GM18907 (cell line): ENCODE measurements around the gene KIF26A.

Source experiments
- ATAC-seq: cut with Tn5 transposase; IDR thresholded peaks from one replicate; pipeline ENCODE4 v1.9.1; 2021; ENCODE audit warnings: mild to moderate bottlenecking, moderate library complexity; ENCODE audit not compliant: unreplicated experiment

Gene KIF26A

DNA sequence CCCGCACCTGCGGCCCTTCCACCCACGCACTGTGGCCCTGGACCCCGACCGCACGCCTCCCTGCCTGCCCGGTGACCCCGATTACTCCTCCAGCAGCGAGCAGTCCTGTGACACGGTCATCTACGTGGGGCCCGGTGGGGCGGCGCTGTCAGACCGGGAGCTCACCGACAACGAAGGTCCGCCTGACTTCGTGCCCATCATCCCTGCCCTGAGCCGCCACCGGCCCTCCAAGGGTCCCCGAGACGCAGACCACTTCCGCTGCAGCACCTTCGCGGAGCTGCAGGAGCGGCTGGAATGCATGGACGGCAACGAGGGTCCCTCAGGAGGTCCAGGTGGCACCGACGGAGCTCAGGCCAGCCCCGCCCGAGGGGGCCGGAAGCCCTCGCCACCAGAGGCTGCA is 36.7 kb downstream of the KIF26A start:
- ATAC-seq = no peak

DNA sequence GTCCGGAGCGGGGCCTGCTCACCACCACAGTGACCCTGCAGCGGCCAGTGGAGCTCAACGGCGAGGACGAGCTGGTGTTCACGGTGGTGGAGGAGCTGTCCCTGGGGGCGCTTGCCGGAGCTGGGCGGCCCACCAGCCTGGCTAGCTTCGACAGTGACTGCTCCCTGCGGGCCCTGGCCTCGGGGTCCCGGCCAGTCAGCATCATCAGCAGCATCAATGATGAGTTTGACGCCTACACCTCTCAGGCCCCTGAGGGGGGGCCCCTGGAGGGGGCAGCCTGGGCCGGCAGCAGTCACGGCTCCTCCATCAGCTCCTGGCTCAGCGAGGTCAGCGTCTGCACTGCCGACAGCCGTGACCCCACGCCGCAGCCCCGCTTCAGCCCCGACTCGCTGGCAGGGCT is 37.4 kb downstream of the KIF26A start:
- no peak for ATAC-seq

DNA sequence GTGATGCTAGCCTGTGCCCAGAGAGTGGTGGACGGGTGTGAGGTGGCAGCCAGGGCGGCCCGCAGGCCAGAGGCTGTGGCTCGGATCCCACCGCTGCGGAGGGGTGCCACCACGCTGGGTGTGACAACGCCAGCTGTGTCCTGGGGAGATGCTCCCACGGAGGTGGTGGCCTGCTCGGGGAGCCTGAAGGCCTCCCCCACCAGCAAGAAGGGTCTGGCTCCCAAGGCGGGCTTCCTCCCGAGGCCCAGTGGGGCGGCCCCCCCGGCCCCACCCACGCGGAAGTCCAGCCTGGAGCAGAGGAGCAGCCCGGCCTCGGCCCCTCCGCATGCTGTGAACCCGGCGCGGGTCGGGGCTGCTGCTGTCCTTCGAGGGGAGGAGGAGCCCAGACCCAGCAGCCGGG is 38.2 kb downstream of the KIF26A start:
- no peak for ATAC-seq

DNA sequence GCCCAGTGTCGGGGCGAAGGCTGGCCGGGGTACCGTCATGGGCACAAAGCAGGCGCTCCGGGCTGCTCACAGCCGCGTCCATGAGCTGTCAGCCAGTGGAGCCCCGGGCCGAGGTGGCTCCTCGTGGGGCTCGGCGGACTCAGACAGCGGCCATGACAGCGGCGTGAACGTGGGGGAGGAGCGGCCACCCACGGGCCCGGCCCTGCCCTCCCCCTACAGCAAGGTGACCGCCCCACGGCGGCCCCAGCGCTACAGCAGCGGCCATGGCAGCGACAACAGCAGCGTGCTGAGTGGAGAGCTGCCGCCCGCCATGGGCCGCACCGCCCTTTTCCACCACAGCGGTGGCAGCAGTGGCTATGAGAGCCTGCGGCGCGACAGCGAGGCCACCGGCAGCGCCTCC is 39.0 kb downstream of the KIF26A start:
- ATAC-seq = no peak

DNA sequence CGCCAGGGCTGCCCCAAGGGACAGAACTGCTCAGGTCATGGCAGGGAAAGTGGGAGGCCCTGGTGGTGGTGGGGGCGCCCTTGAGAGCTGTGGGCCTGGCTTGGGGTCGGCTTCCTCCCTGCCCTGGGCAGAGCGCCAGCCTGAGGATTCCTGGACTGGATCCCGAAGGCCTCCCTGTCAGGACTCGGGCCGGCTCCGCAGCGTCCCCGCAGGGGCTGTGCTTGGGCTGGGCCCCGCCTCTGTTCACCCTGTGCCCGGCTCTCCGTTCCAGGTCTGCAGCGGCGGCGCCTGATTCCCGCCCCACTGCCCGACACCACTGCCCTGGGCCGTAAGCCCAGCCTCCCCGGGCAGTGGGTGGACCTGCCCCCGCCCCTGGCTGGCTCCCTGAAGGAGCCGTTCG is 39.9 kb downstream of the KIF26A start:
- no peak for ATAC-seq

DNA sequence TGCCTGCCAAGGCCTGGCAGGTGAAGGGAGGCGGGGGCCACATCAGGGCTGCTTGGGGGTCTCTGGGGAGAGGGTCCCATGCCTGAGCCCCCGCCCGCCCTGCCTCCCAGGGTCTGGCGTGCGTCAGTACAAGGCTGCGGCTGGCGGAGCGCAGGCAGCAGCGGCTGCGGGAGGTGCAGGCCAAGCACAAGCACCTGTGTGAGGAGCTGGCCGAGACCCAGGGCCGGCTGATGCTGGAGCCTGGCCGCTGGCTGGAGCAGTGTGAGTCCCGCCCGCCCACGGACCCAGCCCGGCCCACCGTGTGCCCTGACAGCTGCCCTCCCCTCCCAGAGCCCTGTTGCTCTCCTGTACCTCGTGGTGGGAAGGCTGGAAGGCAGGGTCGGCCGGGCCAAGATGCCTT is 40.7 kb downstream of the KIF26A start:
- no peak for ATAC-seq

DNA sequence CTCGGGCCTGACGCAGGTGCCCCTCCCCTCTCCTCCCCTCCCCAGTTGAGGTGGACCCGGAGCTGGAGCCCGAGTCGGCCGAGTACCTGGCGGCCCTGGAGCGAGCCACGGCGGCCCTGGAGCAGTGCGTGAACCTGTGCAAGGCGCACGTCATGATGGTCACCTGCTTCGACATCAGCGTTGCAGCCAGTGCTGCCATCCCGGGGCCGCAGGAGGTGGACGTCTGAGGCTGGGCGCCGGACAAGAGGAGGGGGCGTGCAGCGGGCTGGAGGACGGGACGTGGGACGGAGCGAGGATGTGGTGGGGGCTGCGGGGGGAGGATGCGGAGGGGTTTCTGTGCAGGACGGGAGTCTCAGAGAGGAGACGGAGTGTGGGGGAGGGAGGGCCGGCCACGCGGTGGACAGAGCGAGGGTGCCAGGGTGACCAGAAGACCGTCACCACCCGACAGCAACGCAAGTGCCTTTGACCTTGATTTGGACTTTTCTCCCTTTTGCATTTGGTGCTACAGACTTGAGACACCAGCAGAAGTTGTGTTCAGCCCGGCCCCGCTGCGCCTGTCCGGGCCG is 41.3 kb downstream of the KIF26A start:
- ATAC-seq = no peak

DNA sequence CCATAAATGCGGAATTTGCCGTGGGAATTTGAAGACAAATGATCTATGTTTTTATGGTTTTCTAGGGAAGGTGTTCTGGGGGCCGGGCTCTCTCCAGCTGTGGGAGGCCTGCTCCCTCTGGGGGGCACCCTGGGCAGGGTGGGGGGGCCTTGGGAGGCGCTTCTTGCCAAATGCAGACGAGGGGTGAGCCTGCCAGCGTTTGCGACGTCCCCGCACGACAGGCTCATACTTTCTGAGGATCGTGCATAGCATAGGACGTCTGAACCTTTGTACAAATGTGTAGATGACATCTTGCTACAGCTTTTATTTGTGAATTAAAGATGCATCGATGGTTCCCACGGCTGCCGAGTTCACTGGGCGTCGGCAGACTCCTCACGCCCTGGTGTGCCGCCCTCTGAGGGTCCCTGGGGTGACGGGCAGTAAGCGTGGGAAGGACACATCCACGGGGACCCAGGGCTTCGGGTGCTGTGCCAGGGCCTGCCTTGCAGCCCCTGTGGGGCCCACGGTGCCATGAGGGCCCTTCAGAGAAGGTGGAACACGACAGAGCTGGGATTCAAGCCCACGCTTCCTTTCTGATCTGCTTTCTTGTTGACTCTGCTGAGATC is 42.3 kb downstream of the KIF26A start:
- ATAC-seq = no peak

DNA sequence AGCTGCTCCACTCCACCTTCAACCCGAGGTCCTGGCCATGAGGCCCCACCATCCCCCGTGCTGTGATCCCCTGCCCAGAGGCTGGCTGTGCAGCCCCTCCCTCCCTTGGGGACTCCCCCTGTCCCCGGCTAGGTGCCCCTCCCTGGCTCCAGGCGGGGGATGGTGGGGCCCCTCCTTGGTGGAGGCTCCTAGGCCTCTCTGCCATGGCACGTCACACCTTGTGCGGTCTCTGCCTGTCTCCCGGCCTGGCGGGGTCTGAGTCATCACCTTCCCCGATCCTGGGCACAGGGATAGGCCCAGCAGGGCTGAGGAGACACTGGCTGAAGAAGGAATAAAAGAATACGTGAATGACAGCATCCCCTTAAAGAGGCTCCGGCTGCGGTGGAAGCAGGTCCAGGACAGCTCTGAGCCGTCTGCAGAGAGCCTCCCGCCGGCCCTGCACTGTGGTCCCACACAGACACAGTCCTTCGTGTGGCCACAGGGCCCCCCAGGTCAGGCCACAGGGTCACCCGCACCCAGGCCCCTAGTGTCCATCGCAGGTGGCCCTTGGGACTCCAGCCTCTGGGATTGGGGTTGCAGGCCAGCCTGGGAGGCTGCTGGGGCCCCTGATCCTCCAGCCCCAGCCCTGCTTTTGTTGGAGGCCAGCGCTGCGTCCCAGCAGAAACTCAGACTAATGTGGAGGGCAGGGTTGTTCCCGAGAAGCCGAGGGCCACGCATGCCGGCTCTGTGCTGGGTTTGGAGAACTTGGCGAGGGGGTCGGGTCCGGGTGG is 43.6 kb downstream of the KIF26A start:
- ATAC-seq = no peak

DNA sequence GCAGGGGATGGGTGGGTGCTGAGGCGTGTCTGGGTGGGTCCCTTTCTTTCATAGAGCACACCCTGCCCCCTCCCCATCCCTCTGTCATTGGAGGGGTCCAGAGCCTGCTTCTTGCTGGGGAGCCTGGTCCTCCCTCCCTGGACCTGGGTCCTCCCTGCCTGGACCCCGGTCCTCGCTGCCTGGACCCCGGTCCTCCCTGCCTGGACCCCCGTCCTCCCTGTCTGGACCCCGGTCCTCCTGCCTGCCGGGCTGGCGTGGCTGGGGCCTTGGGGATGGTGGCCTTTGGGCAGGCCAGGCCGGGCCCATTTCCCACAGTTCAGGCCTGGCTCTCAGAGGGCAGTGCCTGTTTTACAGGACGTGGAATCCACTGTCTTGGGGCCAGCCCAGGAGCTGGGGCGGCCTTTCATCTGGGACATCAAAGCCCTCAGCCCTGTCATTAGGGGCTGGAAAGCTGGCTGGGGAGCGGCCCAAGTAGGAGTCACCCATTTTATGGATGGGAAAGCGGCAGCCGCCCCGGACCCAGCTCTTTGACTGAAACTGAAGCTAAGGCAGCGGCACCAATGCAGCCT is 44.6 kb downstream of the KIF26A start:
- ATAC-seq = no peak

DNA sequence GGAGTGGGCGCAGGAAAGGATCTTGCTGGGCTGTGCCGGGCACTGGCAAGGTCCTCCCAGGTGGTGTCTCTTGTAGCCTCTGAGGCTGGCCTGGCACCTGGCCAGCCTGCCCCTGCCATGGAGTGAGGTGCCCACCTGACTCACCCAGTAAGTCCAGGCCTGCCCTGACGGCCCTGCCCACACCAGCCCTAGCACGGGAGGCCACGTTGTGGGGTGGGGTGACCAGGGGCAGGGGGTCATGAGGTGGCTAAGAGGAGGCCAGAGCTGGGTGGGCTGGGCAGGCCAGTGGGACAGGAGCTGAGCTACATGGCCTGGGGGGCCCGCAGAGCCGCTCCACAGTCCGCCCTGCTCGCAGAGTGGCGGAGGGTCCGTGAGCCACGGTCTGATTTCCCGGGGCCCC is 45.4 kb downstream of the KIF26A start:
- no peak for ATAC-seq

DNA sequence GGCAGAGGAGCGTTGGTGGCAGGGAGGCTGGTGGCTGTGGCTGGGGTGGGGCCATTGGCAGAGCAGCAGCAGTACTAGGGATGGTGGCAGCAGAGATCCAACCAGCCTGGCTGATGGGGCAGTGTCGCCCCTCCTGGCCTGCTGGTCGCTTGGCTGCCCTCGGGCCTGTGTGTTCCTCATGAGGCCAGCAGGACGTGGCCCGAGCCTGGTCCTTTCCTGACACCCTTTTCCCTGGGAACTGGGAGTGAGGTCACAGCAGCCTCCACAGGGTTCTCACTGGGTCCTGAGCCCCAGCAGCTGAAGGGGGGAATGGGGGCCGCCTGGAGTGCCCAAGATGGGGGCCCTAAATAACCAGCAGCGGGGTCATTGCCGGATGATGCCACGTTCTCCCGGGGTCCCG is 46.1 kb downstream of the KIF26A start:
- ATAC-seq = no peak

DNA sequence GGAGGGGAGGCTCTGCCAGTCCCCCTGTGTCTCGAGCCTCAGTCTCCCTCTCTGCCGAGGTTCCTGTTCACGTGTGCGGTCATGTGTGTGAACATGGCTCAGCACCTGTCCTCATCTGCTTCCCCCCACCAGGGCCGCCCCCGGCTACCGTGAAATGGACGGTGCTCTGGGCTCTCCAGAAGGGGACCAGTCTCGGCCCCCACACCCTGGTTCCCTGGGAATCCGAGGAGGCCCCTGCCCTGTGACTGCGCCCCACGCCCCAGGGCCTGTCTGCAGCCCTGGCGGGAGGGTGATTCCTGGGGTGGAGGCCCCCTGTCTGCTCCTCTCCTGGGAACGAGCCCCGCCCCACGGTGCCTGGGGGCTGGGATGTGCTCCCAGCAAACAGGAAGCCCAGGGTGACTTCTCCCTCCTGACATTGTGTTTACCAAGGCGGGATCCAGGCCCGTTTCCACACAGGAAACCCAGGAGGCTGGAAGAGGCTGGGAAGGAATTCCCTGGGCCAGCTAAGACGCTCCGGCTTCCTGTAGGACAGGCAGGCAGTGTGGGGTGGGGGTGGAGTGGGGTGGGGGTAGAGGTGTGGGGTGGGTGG is 46.6 kb downstream of the KIF26A start:
- ATAC-seq = no peak

DNA sequence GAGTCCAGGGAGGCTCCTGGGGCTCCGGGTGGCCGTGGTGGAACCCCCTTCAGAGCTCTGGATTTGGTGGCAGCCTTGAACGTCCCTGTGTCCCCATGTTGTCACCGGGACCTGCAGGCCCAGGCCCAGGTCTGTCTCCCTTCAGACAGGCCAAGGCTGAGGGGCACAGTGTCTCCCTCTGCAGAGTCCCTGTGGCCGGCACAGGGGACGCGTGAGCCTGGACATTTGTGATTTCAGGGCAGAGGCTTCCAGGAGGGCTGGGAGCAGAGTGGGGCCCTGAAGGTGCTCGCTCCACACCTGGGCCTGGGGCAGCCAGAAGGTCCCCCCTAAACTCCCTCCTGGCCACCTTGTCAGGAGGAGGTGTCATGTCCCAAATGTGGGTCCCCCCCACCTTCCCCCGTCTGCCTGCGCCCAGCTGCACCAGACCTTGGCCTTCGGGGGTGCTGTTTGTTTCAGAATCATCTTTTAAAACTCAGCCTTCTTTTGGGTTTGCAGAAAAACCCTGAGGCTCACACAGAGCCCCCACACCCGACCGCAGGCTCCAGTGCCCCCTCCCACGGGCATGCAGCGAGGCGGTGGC is 47.6 kb downstream of the KIF26A start:
- no peak for ATAC-seq

DNA sequence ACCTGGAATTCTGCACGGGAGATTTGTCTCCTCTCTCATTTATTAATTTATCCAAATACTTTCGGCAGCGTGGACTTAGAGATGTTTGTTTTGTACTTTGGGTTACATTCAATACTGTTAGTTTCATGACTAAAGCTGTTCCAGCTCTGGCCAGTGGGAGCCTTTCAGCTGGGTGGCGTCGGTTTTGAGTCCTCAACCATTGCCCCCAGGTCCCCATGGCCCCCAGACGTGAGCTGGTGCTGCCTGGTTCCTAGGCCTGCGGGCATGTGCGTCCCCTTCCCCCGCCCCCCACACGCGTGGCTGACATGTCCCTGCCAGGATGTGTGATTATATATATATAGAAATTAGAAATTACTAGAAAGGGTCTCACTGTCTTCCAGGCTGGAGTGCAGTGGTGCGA is 48.2 kb downstream of the KIF26A start:
- ATAC-seq = no peak

DNA sequence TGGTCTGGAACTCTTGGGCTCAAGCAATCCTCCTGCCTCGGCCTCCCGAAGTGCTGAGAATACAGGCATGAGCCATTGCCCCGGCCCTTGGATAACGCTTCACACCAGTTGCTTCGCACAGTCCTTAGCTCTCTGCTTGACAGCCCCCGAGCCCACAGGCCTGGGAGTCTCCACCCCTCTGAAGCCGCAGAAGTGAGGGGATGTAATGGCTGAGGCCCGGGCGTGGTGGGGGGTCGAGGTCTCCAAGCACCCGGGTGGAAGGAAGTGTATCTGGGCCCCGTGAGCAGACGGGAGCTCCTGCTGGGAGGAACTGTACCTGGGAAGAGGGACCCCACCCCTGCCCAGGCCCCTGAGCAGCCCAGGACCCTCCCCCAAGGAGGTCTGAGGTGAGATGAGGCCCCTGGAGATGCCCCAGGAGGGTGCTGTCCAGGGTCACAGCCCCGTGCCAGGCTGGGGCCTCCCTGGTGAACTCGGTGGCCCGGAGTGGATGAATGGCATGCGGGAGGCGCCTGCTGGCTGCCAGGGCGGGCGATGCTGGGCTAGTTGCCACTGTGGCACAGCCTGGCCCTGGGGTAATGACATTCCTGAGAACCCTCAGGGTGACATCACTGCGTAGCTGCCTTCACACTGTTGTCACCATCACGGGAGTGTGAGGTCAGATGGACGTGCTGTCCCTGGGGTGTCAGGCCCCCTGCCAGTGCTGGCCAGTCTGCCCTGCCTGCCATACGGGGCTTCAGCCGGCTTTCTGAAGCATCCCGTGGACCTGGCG is 48.9 kb downstream of the KIF26A start:
- no peak for ATAC-seq

DNA sequence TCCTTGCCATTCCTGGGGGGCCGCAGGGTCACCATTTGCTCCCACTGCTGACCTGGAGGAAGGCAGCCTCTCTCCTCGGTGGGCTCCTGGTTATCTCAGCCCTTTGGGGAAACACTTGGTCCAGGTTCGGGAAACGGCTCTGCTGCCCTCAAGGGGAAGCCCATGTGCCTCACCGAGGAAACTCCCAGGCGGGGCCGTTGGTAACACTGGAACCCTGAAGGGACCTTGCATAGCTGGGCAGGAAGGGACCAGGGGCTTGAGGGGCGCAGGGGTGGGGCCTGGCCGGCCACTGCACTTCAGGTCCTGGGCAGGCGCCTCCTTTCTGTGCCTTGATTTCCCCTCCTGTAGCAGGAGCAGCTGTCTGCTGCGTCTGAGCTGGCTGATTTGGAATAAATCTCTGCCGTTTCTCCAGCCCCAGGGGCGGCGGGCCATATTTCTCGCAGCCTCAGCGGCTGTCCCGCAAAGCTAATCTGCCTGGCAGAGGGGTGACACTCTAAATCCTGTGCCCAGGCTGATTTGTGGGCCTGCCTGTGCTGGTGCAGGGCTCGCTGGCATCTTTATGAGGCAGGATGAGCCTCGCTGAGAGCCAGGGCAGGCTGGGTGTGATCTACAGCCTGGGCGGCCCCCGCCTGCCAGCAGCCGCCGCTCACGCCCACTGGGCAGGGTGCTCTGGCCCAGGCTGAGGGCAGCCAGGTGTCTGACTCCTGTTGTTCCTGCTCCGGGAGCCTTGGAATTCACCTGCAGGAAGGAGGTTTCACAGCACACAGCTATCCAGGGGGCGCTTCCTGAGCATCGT is 49.7 kb downstream of the KIF26A start:
- ATAC-seq = no peak

DNA sequence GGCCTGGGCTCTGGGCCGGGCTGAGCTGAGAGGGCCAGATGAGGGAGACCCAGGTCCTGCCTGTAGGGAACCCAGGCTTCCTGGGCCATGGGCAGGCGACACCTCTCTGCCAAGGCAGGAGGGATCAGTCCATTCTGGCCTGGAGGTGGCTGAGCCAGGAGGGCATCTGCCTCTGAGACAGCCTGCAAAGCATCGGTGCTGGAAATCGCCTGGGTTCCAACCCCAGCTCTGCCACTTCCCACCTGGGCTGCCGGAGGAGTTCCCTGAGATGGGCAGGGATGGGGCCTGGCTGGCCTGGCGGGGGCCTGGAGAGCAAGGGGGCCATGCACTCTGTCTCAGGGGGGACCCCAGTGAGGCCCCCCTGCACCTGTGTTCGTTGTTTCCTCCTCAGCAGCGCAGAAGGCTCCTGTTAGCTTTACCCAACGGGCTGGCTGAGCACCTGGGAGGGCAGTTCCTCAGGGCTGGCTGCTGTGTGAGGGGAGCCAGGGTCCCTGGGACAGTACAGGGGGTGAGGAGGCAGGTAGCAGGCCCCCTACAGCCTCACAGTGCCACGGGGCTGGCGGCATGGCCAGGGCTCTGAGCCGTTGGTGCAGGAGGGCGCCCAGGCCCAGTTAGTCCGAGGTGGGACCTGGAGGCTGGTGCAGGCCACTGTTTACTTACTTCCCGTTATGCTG is 50.5 kb downstream of the KIF26A start:
- no peak for ATAC-seq

DNA sequence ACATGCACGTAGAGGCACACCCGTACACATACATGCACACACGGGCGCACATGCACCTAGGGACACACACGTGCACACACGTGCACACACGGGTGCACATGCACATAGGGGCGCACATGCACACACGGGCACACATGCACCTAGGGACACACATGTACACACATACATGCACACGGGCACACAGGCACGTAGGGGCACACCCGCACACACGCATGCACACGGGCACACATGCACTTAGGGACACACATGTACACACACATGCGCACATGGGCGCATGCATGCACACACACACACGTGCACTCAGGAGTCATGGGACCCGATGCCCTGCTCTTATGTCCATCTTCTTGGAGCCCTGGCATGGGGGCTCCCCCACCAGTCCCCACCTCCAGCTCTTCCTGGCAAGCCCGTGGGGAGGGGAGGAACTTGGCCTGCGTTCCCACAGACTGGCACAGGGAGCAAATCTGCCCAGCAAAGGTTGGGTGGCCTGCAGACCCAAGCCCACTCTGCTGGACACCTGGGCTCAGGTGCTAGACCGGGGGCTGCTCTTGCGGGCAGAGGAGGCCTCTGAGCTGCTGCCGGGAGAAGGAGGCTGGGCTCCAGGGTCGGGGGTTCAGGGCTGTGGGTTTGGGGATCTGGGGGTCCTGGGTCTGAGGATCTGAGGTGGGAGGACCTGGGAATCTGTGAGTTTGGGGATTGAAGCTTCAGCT is 51.4 kb downstream of the KIF26A start:
- ATAC-seq = no peak
